Mesothelial cell of epicardium (in vitro differentiated cells): Measurements from ENCODE around the gene LTF. TPM values are rescaled to one million over a fixed set of nuclear protein-coding genes. Genes with fewer than 3 reads are reported as not detected.
"Not testable (repeated sequence)": the region's sequence is repeated elsewhere in the genome, so short reads cannot be mapped to it uniquely, and the experiment has no call there.

ENCODE experiments used
- DNase-seq, 2 experiments: peaks; one replicate each; pipeline ENCODE4 v3.0.0; 2021; ENCODE audit warnings: low spot score in 2 of 2; ENCODE audit not compliant: unreplicated experiment in 2 of 2
- H3K27ac Mint-ChIP-seq: 2 replicates; pipeline ENCODE4 v1.8.0; 2021; ENCODE audit warnings: mixed read lengths
- H3K27me3 Mint-ChIP-seq: 2 replicates; pipeline ENCODE4 v1.8.0; 2021; ENCODE audit warnings: low read depth, mixed read lengths
- H3K36me3 Mint-ChIP-seq: 2 replicates; pipeline ENCODE4 v1.8.0; 2021; ENCODE audit warnings: mixed read lengths
- H3K4me1 Mint-ChIP-seq: 2 replicates; pipeline ENCODE4 v1.8.0; 2021; ENCODE audit warnings: mixed read lengths
- H3K4me3 Mint-ChIP-seq: 2 replicates; pipeline ENCODE4 v1.8.0; 2021; ENCODE audit warnings: mild to moderate bottlenecking, moderate library complexity, mixed read lengths
- H3K9me3 Mint-ChIP-seq: 2 replicates; pipeline ENCODE4 v1.8.0; 2021; ENCODE audit warnings: mixed read lengths
- total RNA-seq: library from RNA; stranded (reverse); gene quantifications from 3 replicates; pipeline ENCODE4 v1.2.1, GENCODE V29; 2021
- TF ChIP-seq, protein P1 (sequence below): fragments of 200-600 bp; sonication (generic); IDR thresholded peaks from one replicate; pipeline ENCODE4 v1.5.0; 2021; ENCODE audit warnings: antibody characterized with exemption; ENCODE audit not compliant: unreplicated experiment

LTF gene
- total RNA-seq, 1 donor from 2014 or later: not detected

GRCh38 chr3:46429671-46430070 lies 35.0 kb downstream of the LTF start:
- Mint-ChIP-seq H3K9me3 (peaks cover 14% of the 10 kb centered on the region), H3K4me3 (no peak overlapping the region), H3K4me1 (peaks cover 7% of the 10 kb centered on the region), H3K27me3 (peaks cover 2% of the 10 kb centered on the region), H3K36me3 (peaks cover 6% of the 10 kb centered on the region), H3K27ac (no peak overlapping the region)
- TF ChIP-seq, protein P1, sequence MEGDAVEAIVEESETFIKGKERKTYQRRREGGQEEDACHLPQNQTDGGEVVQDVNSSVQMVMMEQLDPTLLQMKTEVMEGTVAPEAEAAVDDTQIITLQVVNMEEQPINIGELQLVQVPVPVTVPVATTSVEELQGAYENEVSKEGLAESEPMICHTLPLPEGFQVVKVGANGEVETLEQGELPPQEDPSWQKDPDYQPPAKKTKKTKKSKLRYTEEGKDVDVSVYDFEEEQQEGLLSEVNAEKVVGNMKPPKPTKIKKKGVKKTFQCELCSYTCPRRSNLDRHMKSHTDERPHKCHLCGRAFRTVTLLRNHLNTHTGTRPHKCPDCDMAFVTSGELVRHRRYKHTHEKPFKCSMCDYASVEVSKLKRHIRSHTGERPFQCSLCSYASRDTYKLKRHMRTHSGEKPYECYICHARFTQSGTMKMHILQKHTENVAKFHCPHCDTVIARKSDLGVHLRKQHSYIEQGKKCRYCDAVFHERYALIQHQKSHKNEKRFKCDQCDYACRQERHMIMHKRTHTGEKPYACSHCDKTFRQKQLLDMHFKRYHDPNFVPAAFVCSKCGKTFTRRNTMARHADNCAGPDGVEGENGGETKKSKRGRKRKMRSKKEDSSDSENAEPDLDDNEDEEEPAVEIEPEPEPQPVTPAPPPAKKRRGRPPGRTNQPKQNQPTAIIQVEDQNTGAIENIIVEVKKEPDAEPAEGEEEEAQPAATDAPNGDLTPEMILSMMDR: no peak
- DNase-seq: no peak

GRCh38 chr3:46429250-46429649 lies 35.5 kb downstream of the LTF start:
- Mint-ChIP-seq H3K36me3 (peaks cover 6% of the 10 kb centered on the region), H3K4me3 (no peak overlapping the region), H3K27me3 (peaks cover 2% of the 10 kb centered on the region), H3K4me1 (peaks cover 7% of the 10 kb centered on the region), H3K9me3 (peaks cover 14% of the 10 kb centered on the region), H3K27ac (no peak overlapping the region)
- DNase-seq: no peak
- TF ChIP-seq, protein P1: no peak

- Mint-ChIP-seq H3K4me3 (no peak overlapping the region), H3K27me3 (peaks cover 2% of the 10 kb centered on the region), H3K4me1 (peaks cover 7% of the 10 kb centered on the region), H3K9me3 (peaks cover 10% of the 10 kb centered on the region), H3K36me3 (peaks cover 4% of the 10 kb centered on the region), H3K27ac (no peak overlapping the region)
- TF ChIP-seq, protein P1: no peak
- DNase-seq: no peak
These were observed 36.5 kb downstream of the LTF start for GRCh38 chr3:46427916-46428833.

GRCh38 chr3:46427404-46427803 lies 37.3 kb downstream of the LTF start:
- H3K4me1 Mint-ChIP-seq, DNase-seq, H3K4me3 Mint-ChIP-seq, H3K9me3 Mint-ChIP-seq, H3K27ac Mint-ChIP-seq, H3K36me3 Mint-ChIP-seq, H3K27me3 Mint-ChIP-seq: not testable (repeated sequence)

- not testable (repeated sequence) for DNase-seq, H3K4me1 Mint-ChIP-seq, H3K4me3 Mint-ChIP-seq, H3K9me3 Mint-ChIP-seq, H3K36me3 Mint-ChIP-seq, H3K27me3 Mint-ChIP-seq, H3K27ac Mint-ChIP-seq
These were observed 38.2 kb downstream of the LTF start for GRCh38 chr3:46426476-46426875.

DNA sequence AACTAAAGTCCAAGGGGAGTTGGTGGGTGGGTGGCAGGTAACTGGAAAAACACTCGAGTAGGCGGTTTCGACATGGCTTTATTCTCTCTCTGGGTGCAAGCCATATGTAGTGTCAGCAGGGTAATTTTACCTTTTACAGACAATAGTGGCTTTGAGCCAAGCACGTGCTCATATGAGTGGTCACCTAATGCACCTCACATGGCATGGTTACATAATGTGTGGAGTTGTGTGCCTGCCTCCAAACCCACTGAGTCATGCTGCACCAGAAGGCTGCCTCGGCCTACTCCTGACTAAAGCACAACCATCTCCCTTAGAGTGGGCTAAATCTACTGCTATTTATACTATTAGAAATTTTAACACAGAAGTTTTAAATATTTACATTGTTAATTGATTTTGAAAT lies 41.1 kb downstream of the LTF start:
- TF ChIP-seq, protein P1: no peak
- H3K4me1 Mint-ChIP-seq: peaks cover 6% of the 10 kb centered on the region
- H3K4me3 Mint-ChIP-seq: no peak overlapping the region
- H3K27ac Mint-ChIP-seq: no peak overlapping the region
- peaks cover 2% of the 10 kb centered on the region for H3K27me3 Mint-ChIP-seq
- no peak for DNase-seq
- no peaks in the 10 kb centered on the region for H3K36me3 Mint-ChIP-seq
- H3K9me3 Mint-ChIP-seq: no peaks in the 10 kb centered on the region
